K562 (cell line): ENCODE data around the gene PIEZO2. TPM values are rescaled to one million over a fixed set of nuclear protein-coding genes. Genes with fewer than 3 reads are reported as not detected.
"Not testable (repeated sequence)": the region's sequence is repeated elsewhere in the genome, so short reads cannot be mapped to it uniquely, and the experiment has no call there.

Experiments used
- ATAC-seq: fragments of 200-7000 bp; cut with Tn5 transposase; 3 replicates; pipeline ENCODE4 v1.9.1; 2020; ENCODE audit warnings: moderate library complexity
- BruUV-seq: library from RNA; stranded (reverse); fragments of 400-500 nt; replicated peaks from 2 replicates; lab custom pipeline; 2021; lab: Mats Ljungman, UMichigan
- CTCF ChIA-PET: fragments of 300-600 bp; formaldehyde crosslinking; extraction: SDS; loops from one replicate; lab custom pipeline; 2021; ENCODE audit warnings: low intra/inter-chr PET ratio; lab: Yijun Ruan, JAX
- POLR2A ChIA-PET: fragments of 300-600, 350-650 bp; sonication (Branson Sonifier 250); formaldehyde crosslinking; extraction: SDS; loops from one replicate; lab custom pipeline; 2021; ENCODE audit warnings: antibody characterized with exemption, inconsistent platforms; lab: Yijun Ruan, JAX
- DNase-seq, 4 experiments: peaks; one replicate each; pipeline versions ENCODE4 v3.0.0 to v3.0.0-alpha.2; 2011 to 2018; ENCODE audit warnings: low spot score in 3 of 4, mixed read lengths in 3 of 4; ENCODE audit errors: extremely low read depth in 1 of 4
- FAIRE-seq: peaks from 2 replicates; lab custom pipeline; 2011; peaks lifted over from hg19 to GRCh38; lab: Jason Lieb, UNC
- H2AFZ ChIP-seq: 2 replicates; pipeline ENCODE4 v1.6.0; 2011; ENCODE audit warnings: low read depth, low read length, control low read depth, inconsistent platforms
- H3K27ac ChIP-seq: fragments of 200-600 bp; 3 replicates; pipeline ENCODE4 v1.8.0; 2011; ENCODE audit warnings: low read depth, mild to moderate bottlenecking, control low read depth, inconsistent platforms, low read length, moderate library complexity, mixed read lengths; ENCODE audit errors: extremely low read depth
- H3K27me3 ChIP-seq, 2 experiments: fragments of 300-600 bp in 1 of 2; 2 replicates in 1 of 2; 3 replicates in 1 of 2; pipeline versions ENCODE4 v1.6.0 to v1.8.0; 2011; ENCODE audit warnings: inconsistent platforms in 2 of 2, low read length in 2 of 2, mild to moderate bottlenecking in 1 of 2, mixed read lengths in 1 of 2, moderate library complexity in 1 of 2; ENCODE audit not compliant: control insufficient read depth in 2 of 2, insufficient read depth in 2 of 2
- H3K36me3 ChIP-seq: fragments of 300-600 bp; 3 replicates; pipeline ENCODE4 v1.8.0; 2011; ENCODE audit warnings: mild to moderate bottlenecking, low read length, inconsistent platforms; ENCODE audit not compliant: control insufficient read depth, insufficient read depth
- H3K4me1 ChIP-seq, 2 experiments: fragments of 200-600 bp in 1 of 2; replicated peaks in 1 of 2; 2 replicates in 1 of 2; 3 replicates in 1 of 2; pipeline versions ENCODE4 v1.5.1 to v1.8.0; 2011; ENCODE audit warnings: inconsistent platforms in 2 of 2, low read length in 2 of 2, mild to moderate bottlenecking in 1 of 2, mixed read lengths in 1 of 2, moderate library complexity in 1 of 2; ENCODE audit not compliant: control insufficient read depth in 2 of 2, insufficient read depth in 2 of 2
- H3K4me2 ChIP-seq: 2 replicates; pipeline ENCODE4 v1.6.1; 2011; ENCODE audit warnings: low read length, control low read depth, inconsistent platforms, mixed read lengths; ENCODE audit not compliant: insufficient read depth
- H3K4me3 ChIP-seq: fragments of 200-600 bp; sonication (generic), shearing (Covaris generic); 2 replicates; pipeline ENCODE4 v1.5.1; 2016; ENCODE audit warnings: control low read depth, inconsistent platforms
- H3K79me2 ChIP-seq: fragments of 200-600 bp; 3 replicates; pipeline ENCODE4 v1.8.0; 2011; ENCODE audit warnings: low read length, inconsistent platforms; ENCODE audit not compliant: control insufficient read depth, insufficient read depth
- H3K9ac ChIP-seq, 2 experiments: 2 replicates each; pipeline versions ENCODE4 v1.6.0 to v1.6.1; 2011; ENCODE audit warnings: low read depth in 2 of 2, low read length in 2 of 2, control low read depth in 1 of 2, inconsistent platforms in 1 of 2, mild to moderate bottlenecking in 1 of 2, mixed read lengths in 1 of 2; ENCODE audit not compliant: insufficient read depth in 1 of 2
- H3K9me1 ChIP-seq: one replicate; pipeline ENCODE4 v1.6.0; 2011; ENCODE audit warnings: inconsistent platforms, mild to moderate bottlenecking, low read length, moderate library complexity; ENCODE audit not compliant: control insufficient read depth, insufficient read depth
- H3K9me3 ChIP-seq: replicated peaks from 2 replicates; pipeline ENCODE4 v1.5.1; 2011; ENCODE audit warnings: low read depth, low read length, inconsistent platforms; ENCODE audit not compliant: control insufficient read depth, insufficient read depth
- H4K20me1 ChIP-seq: replicated peaks from 2 replicates; pipeline ENCODE4 v1.6.1; 2011; ENCODE audit warnings: low read length, inconsistent platforms, mixed read lengths; ENCODE audit not compliant: control insufficient read depth, insufficient read depth
- WGBS: fragments of 100-300 bp; shearing (Covaris generic); methylation state at CpG from one replicate; pipeline ENCODE4 v1.1.6; 2016; ENCODE audit warnings: low coverage, mixed read lengths; ENCODE audit not compliant: insufficient coverage; ENCODE audit errors: missing lambda C conversion rate; 5-methylcytosine and 5-hydroxymethylcytosine counted together
- in situ Hi-C: fragments of 300-500 bp; cut with MboI; formaldehyde crosslinking; loops from 4 replicates; pipeline ENCODE4 v1.15.0; 2018; ENCODE audit warnings: inconsistent platforms, mixed read lengths
- intact Hi-C: fragments of 100-400 bp; cut with micrococcal nuclease; formaldehyde crosslinking; loops from 2 replicates; pipeline ENCODE4 v1.14.2; 2022
- polyA plus RNA-seq, 8 experiments: library from polyadenylated mRNA; depleted of rRNA in 4 of 8; stranded (reverse) in 5 of 8; unstranded in 3 of 8; fragments of >200 nt; fragmentation: Nextera tagmentation in 2 of 8; fragmentation: Illumina TruSeq in 1 of 8; extraction: Ambion mirVana in 2 of 8; extraction: Trizol in 1 of 8; gene quantifications; 2 replicates each; pipeline versions ENCODE4 v1.2.1 to v1.2.3, GENCODE V29; 2011 to 2014; ENCODE audit warnings: inconsistent platforms in 1 of 8, missing spikeins in 1 of 8
- total RNA-seq, 7 experiments: library from RNA; depleted of rRNA in 6 of 7; stranded (reverse); fragments of >200 nt in 6 of 7; fragmentation: Illumina TruSeq in 2 of 7; extraction: Trizol in 2 of 7; gene quantifications; 2 replicates each; pipeline versions ENCODE4 v1.2.1 to v1.2.3, GENCODE V29; 2011 to 2021; ENCODE audit warnings: low replicate concordance in 1 of 7

The PIEZO2 gene
- total and polyA plus RNA-seq, 9 of the 15 experiments (the other 6 are each of a cell fraction or from before 2014, with no cell fraction given): 0.54 to 4.1 (median 2.0) TPM

DNA sequence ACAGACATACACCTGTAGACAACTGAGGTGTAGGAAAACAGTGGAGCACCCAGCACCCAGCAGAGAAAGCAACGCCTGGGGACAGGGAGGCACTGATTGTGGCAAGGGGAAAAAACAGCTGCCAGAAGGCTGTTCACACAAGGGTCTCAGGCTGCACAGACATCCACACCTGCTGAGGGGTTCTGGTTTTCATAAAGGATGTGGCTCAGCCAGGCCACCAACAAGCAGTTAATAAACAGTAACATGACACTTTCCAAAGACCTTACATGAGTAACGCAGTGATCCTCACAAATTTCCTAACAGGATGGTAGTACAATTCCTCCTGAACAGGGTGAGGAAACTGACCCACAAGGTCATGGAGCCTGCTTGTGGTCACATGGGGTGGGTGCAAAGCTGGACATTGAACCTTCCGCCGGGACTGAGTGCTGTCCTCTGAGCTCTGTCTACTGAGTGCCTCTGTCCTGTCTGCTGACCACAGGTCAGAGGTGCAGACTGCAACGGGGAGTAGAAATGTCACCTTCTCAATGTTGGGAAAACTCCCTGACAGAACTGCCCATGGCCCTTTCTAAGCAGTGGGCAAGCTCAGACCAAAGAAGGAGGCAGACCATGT is 506.3 kb downstream of the PIEZO2 start:
- H3K9me3 ChIP-seq, H4K20me1 ChIP-seq, CTCF ChIA-PET, H3K27me3 ChIP-seq, H3K27ac ChIP-seq, H3K9ac ChIP-seq, H3K36me3 ChIP-seq, BruUV-seq, POLR2A ChIA-PET, H3K79me2 ChIP-seq, in situ Hi-C loops, intact Hi-C loops, H2AFZ ChIP-seq, DNase-seq, H3K4me3 ChIP-seq, H3K4me2 ChIP-seq, H3K4me1 ChIP-seq, H3K9me1 ChIP-seq: not testable (repeated sequence)
- WGBS: 0% methylated on average over 1 of the region's 5 CpGs
- FAIRE-seq (peak; percentile 46), ATAC-seq (peak; percentile 47; the same call in 2 of the 3 replicates)

DNA sequence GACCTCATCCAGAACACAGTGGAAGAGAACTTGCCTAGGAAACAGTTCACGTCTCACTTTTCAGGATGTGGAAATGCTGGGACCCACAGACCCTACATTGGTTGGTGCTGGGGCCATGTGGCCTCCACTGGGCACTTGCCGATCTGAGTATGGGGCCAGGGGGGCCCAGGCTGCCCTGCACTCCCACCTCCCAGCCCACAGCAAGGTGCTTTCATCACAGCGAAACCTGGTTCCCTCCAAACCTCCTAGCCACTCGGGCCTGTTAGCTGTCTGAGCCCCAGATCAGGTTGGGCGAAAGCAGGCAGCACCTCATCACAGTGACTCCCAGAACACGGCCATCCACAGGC is 510.9 kb downstream of the PIEZO2 start:
- in situ Hi-C loops, H4K20me1 ChIP-seq, H3K4me2 ChIP-seq, DNase-seq, intact Hi-C loops, H3K9me1 ChIP-seq, H3K4me1 ChIP-seq, POLR2A ChIA-PET, BruUV-seq, H3K9me3 ChIP-seq, FAIRE-seq, H3K79me2 ChIP-seq, H3K4me3 ChIP-seq, CTCF ChIA-PET, H3K27ac ChIP-seq, H3K9ac ChIP-seq, H3K36me3 ChIP-seq, H3K27me3 ChIP-seq: not testable (repeated sequence)
- 0 out of 2 replicates have a peak overlapping the region, but pooled peaks have one; percentile 51 for H2AFZ ChIP-seq
- WGBS: 24% methylated on average over 3 of the region's 6 CpGs
- peak; percentile 48 for ATAC-seq

DNA sequence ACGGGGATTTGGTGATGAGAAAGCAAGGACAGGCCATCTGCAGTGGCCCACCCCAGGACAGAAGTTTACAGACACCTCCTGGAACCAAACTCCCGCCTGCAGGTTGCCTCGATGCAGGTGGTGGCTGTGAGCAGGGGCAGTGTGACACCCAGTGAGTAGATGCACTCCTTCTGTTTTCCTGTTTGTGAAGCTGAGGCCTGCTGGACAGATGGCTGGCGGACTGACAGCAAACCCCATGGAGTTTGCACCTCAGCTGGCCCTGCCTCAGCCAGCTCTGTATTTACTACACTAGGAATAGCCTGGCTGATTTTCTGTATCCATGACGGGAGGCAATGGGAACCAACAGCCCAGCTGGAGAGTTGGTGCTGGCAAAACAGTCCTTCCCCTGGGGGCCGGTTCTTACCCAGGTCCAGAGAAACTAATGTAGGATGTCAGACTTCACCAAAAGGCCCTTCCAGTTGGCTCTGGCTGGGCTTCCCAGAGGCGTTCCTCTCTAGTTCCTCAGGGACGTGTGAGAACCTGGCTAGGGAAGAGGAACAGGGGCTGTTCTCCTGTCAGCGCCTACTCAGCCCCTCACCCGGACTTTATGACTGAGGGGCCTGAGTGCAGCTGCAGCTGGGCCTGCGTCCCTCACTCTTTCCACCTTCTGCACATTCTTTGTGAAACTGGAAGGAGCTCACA is 511.4 kb downstream of the PIEZO2 start:
- WGBS: 32% methylated on average over 3 of the region's 11 CpGs
- H3K27ac ChIP-seq, H3K4me1 ChIP-seq, BruUV-seq, DNase-seq, H2AFZ ChIP-seq, H3K79me2 ChIP-seq, H3K36me3 ChIP-seq, H3K9ac ChIP-seq, intact Hi-C loops, H3K9me3 ChIP-seq, H3K4me3 ChIP-seq, POLR2A ChIA-PET, H3K9me1 ChIP-seq, H3K27me3 ChIP-seq, in situ Hi-C loops, FAIRE-seq, H3K4me2 ChIP-seq, H4K20me1 ChIP-seq, CTCF ChIA-PET: not testable (repeated sequence)
- ATAC-seq: peak; percentile 65
